Astrocyte of the cerebellum (primary cell): ENCODE measurements around the gene RRN3.
"Not testable (repeated sequence)": the region's sequence is repeated elsewhere in the genome, so short reads cannot be mapped to it uniquely, and the experiment has no call there.

Experiments
- DNase-seq: peaks from one replicate; pipeline ENCODE4 v3.0.0-alpha.2; 2011; ENCODE audit warnings: low read depth
- H3K4me3 ChIP-seq: 2 replicates; pipeline ENCODE4 v1.5.1; 2011; ENCODE audit warnings: mild to moderate bottlenecking, low read depth, low read length, moderate library complexity
- in situ Hi-C: cut with HindIII; loops from 2 replicates; pipeline ENCODE4 v1.10.0; 2017; ENCODE audit warnings: low sequenced_read_pairs
- TF ChIP-seq, protein P1 (sequence below): IDR thresholded peaks from 2 replicates; pipeline ENCODE4 v1.5.1; 2012; ENCODE audit warnings: low read length, low read depth, moderate library complexity, mild to moderate bottlenecking; ENCODE audit errors: missing control alignments

Gene RRN3

GRCh38 chr16:15054357-15055140 lies 39.5 kb downstream of the RRN3 start:
- in situ Hi-C loops, result no loop called here
- H3K4me3 ChIP-seq, result peak overlapping the region; percentile 97
- DNase-seq, result no peak
- TF ChIP-seq, protein P1, sequence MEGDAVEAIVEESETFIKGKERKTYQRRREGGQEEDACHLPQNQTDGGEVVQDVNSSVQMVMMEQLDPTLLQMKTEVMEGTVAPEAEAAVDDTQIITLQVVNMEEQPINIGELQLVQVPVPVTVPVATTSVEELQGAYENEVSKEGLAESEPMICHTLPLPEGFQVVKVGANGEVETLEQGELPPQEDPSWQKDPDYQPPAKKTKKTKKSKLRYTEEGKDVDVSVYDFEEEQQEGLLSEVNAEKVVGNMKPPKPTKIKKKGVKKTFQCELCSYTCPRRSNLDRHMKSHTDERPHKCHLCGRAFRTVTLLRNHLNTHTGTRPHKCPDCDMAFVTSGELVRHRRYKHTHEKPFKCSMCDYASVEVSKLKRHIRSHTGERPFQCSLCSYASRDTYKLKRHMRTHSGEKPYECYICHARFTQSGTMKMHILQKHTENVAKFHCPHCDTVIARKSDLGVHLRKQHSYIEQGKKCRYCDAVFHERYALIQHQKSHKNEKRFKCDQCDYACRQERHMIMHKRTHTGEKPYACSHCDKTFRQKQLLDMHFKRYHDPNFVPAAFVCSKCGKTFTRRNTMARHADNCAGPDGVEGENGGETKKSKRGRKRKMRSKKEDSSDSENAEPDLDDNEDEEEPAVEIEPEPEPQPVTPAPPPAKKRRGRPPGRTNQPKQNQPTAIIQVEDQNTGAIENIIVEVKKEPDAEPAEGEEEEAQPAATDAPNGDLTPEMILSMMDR, result no peak

DNA sequence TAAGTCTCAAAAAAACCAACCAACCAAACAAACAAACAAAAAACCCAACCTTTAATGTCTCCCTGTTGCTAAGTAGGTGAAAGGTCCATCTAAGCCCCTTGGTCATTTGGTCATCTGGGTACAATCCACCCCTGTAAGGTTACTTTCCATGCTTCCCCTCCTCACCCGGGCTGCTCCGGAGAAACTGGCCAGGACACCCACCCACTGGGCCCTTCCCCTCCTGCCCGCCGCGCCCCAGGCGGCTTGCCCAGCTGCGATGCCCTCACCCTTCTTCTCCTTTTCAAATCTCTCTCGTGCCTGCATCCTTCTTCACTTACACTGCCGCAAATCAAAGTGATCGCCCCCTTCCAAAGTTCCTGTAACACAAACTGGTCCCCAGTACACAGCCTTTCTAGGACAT lies 40.2 kb downstream of the RRN3 start:
- no peak for DNase-seq
- no peak overlapping the region for H3K4me3 ChIP-seq
- in situ Hi-C loops, result no loop called here
- TF ChIP-seq, protein P1, result no peak

DNA sequence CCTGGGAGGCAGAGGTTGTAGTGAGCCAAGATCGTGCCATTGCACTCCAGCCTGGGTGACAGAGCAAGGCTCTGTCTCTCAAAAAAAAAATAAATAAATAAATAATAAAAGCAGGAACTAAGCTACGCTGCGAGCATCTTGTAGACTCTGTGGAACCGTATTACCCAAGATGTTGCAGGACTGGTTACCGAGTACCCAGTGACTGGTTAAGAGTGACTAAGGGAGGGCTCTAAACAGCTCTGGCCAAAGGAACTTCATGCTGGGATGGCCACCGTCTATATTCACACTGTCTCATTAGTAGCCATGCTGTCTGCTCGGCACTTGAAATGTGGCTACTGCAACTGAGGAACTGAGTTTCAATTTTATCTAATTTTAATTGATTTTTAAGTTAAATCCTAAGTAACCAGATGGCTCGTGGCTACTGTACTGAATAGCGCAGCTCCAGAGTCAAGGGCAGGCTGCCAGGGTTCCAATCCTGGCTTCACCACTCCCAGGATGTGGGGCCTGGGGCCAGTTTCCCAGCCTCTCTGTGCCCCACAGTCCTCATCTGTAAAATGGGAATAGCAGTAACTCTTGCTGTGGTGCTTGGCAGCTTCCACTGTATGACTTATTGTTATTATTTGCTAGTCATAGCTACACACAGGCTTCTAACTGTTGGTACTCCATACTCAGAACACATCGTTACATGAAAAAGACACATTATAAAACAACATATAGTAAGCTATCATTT lies 41.2 kb downstream of the RRN3 start:
- TF ChIP-seq, protein P1, result no peak
- in situ Hi-C loops, result no loop called here
- DNase-seq, result no peak
- H3K4me3 ChIP-seq, result no peak overlapping the region

- TF ChIP-seq, protein P1, result no peak
- in situ Hi-C loops, result no loop called here
- DNase-seq, result no peak
- no peak overlapping the region for H3K4me3 ChIP-seq
Observed at GRCh38 chr16:15051387-15051951, 42.6 kb downstream of the RRN3 start.

DNA sequence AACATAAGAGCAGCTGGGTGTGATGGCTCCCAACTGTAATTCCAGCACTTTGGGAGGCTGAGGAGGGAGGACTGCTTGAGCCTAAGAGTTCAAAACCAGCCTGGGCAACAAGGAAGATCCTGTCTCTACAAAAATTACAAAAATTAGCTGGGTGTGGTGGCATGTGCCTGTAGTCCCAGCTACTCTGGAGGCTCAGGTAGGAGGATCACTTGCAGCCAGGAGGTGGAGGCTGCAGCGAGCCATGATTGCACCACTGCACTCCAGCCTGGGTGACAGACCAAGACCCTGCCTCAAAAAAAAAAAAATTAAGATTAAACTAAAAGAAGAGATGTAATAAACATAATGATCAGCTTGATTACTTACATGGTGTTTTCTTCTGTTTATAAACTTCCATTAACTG lies 43.6 kb downstream of the RRN3 start:
- DNase-seq, in situ Hi-C loops, H3K4me3 ChIP-seq: not testable (repeated sequence)

DNA sequence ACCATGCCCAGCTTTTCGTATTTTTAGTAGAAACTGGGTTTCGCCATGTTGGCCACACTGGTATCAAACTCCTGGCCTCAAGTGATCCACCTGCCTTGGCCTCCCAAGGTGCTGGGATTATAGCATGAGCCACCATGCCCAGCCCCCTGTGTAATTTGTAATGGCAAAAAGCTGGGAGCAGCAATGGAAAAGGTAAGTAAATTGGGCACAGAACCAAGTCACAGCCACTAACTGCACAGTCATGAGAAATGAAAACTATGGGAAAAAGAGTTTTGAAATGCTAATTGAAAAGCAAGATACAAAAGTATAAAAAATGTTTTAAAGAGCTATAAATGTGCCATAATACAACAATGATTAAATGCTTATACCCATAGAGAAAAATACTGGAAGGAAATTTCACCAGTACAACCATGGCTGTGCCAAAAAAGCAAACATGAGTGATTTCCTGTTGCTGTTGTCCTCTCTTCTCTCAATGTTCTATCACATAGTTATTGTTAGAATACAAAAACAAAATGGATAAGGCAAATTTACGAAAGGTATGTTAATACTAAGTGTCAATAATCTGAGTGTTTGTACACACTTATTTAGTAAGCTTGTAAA lies 44.4 kb downstream of the RRN3 start:
- in situ Hi-C loops, result no loop called here
- TF ChIP-seq, protein P1, result no peak
- DNase-seq, result no peak

More for the DNA sequence above, 44.4 kb downstream of the RRN3 start:
- no peak overlapping the region for H3K4me3 ChIP-seq
